Measurements from ENCODE around the gene ADGRA1.

GRCh38 chr10:133087045-133087678 is 562 bp upstream of the ADGRA1 start:
- no peak for TF ChIP-seq POLR2A (IDR thresholded peaks at IDR 0.05)
- TF ChIP-seq CTCF (IDR thresholded peaks at IDR 0.05), result no peak
